ENCODE measurements around the gene RNF227. TPM values are rescaled to one million over a fixed set of nuclear protein-coding genes. Genes with fewer than 3 reads are reported as not detected.

Gene RNF227
- total RNA-seq, 1 experiment from 2014 or later, result 1.1 TPM

- ChIA-PET POLR2A (ENCODE audit: low non-redundant PET) (no interaction called here), CTCF (no interaction called here)
- intact Hi-C loops (cut with micrococcal nuclease; ENCODE audit: unreplicated experiment), result no loop called here
- Histone ChIP-seq H3K36me3 (ENCODE audit: insufficient read depth, low read length, poor library complexity, severe bottlenecking) (no peaks in the 10 kb centered on the region), H3K9me3 (ENCODE audit: low read depth, low read length, poor library complexity, severe bottlenecking) (no peaks in the 10 kb centered on the region), H3K27me3 (replicated peaks; ENCODE audit: insufficient read depth, low read depth, low read length, poor library complexity) (no peaks in the 10 kb centered on the region), H3K4me3 (ENCODE audit: low read depth, low read length, poor library complexity, severe bottlenecking) (no peak overlapping the region), H3K4me1 (ENCODE audit: insufficient read depth, low read length, poor library complexity, severe bottlenecking) (no peaks in the 10 kb centered on the region), H3K27ac (ENCODE audit: low read depth, low read length, poor library complexity, severe bottlenecking) (no peak overlapping the region)
- BruUV-seq (replicated peaks), result no TSS peak
- DNase-seq (ENCODE audit: low spot score), result no peak
- TF ChIP-seq EZH2 (IDR thresholded peaks at IDR 0.05; ENCODE audit: borderline replicate concordance, low read depth, low read length, poor library complexity, severe bottlenecking) (no peak), CTCF (conservative IDR thresholded peaks at IDR 0.05; ENCODE audit: low read depth, low read length) (no peak)
These were observed 6.3 kb upstream of the RNF227 start for GRCh38 chr17:7922269-7922844.

GRCh38 chr17:7916808-7917207 is 719 bp upstream of the RNF227 start:
- no TSS peak for BruUV-seq (replicated peaks)
- TF ChIP-seq EZH2 (IDR thresholded peaks at IDR 0.05; ENCODE audit: borderline replicate concordance, low read depth, low read length, poor library complexity, severe bottlenecking), result no peak
- no peak for TF ChIP-seq CTCF (conservative IDR thresholded peaks at IDR 0.05; ENCODE audit: low read depth, low read length)
- no peaks in the 10 kb centered on the region for H3K9me3 ChIP-seq (ENCODE audit: low read depth, low read length, poor library complexity, severe bottlenecking)
- no peak overlapping the region for H3K4me3 ChIP-seq (ENCODE audit: low read depth, low read length, poor library complexity, severe bottlenecking)
- H3K27ac ChIP-seq (ENCODE audit: low read depth, low read length, poor library complexity, severe bottlenecking), result no peak overlapping the region
- no peak for DNase-seq (ENCODE audit: low spot score)
- intact Hi-C loops (cut with micrococcal nuclease; ENCODE audit: unreplicated experiment), result no loop called here
- POLR2A ChIA-PET (ENCODE audit: low non-redundant PET), result no interaction called here
- peaks cover 10% of the 10 kb centered on the region for H3K36me3 ChIP-seq (ENCODE audit: insufficient read depth, low read length, poor library complexity, severe bottlenecking)
- CTCF ChIA-PET, result no interaction called here
- no peaks in the 10 kb centered on the region for H3K27me3 ChIP-seq (replicated peaks; ENCODE audit: insufficient read depth, low read depth, low read length, poor library complexity)
- peaks cover 15% of the 10 kb centered on the region for H3K4me1 ChIP-seq (ENCODE audit: insufficient read depth, low read length, poor library complexity, severe bottlenecking)

GRCh38 chr17:7916385-7916682 is 245 bp upstream of the RNF227 start:
- POLR2A ChIA-PET (ENCODE audit: low non-redundant PET), result interaction anchor here (0.6 kb wide), 1 partner anchor 13 kb away, joined by 3 read pairs; the partner anchor contains the start of gene KCNAB3
- peaks cover 15% of the 10 kb centered on the region for H3K36me3 ChIP-seq (ENCODE audit: insufficient read depth, low read length, poor library complexity, severe bottlenecking)
- peak overlapping the region; percentile 76 for H3K27ac ChIP-seq (ENCODE audit: low read depth, low read length, poor library complexity, severe bottlenecking)
- H3K27me3 ChIP-seq (replicated peaks; ENCODE audit: insufficient read depth, low read depth, low read length, poor library complexity), result no peaks in the 10 kb centered on the region
- intact Hi-C loops (cut with micrococcal nuclease; ENCODE audit: unreplicated experiment), result no loop called here
- no peak for DNase-seq (ENCODE audit: low spot score)
- CTCF ChIA-PET, result no interaction called here
- no peak for TF ChIP-seq CTCF (conservative IDR thresholded peaks at IDR 0.05; ENCODE audit: low read depth, low read length)
- no peak for TF ChIP-seq EZH2 (IDR thresholded peaks at IDR 0.05; ENCODE audit: borderline replicate concordance, low read depth, low read length, poor library complexity, severe bottlenecking)
- H3K9me3 ChIP-seq (ENCODE audit: low read depth, low read length, poor library complexity, severe bottlenecking), result no peaks in the 10 kb centered on the region
- BruUV-seq (replicated peaks), result no TSS peak
- H3K4me3 ChIP-seq (ENCODE audit: low read depth, low read length, poor library complexity, severe bottlenecking), result peak overlapping the region; percentile 53
- peaks cover 15% of the 10 kb centered on the region for H3K4me1 ChIP-seq (ENCODE audit: insufficient read depth, low read length, poor library complexity, severe bottlenecking)

Data from A673 (cell line).